K562 (cell line): ENCODE data around the gene PPAN. TPM values are rescaled to one million over a fixed set of nuclear protein-coding genes. Genes with fewer than 3 reads are reported as not detected.

Experiments
- CBX8 ChIP-seq: fragments of 200-600 bp; sonication (generic); IDR thresholded peaks from 2 replicates; pipeline ENCODE4 v1.6.1; 2012; ENCODE audit warnings: borderline replicate concordance, mixed run types, low read depth, mild to moderate bottlenecking, moderate library complexity, mixed read lengths, low read length, control low read depth, inconsistent platforms; ENCODE audit not compliant: poor library complexity, severe bottlenecking; ENCODE audit errors: extremely low read depth
- COPS2 ChIP-seq: fragments of 450-650 bp; conservative IDR thresholded peaks from 2 replicates; pipeline ENCODE4 v1.6.1; 2016; ENCODE audit warnings: mild to moderate bottlenecking, moderate library complexity
- CREM ChIP-seq: IDR thresholded peaks from 2 replicates; pipeline ENCODE4 v1.6.1; 2014; ENCODE audit warnings: antibody characterized with exemption, low read depth
- E2F3 ChIP-seq: fragments of 250-450 bp; sonication (Bioruptor Pico); IDR thresholded peaks from 2 replicates; pipeline ENCODE4 v1.4.0; 2020; ENCODE audit warnings: mild to moderate bottlenecking
- ERF ChIP-seq: fragments of 450-650 bp; formaldehyde crosslinking; IDR thresholded peaks from 2 replicates; pipeline ENCODE4 v1.4.0; 2020; ENCODE audit warnings: mild to moderate bottlenecking, mixed read lengths
- ESRRB ChIP-seq: fragments of 250-450 bp; sonication (Bioruptor Pico); IDR thresholded peaks from 2 replicates; pipeline ENCODE4 v1.5.0; 2020; ENCODE audit warnings: mild to moderate bottlenecking, moderate library complexity, borderline replicate concordance
- ETV5 ChIP-seq: sonication (generic); formaldehyde crosslinking; IDR thresholded peaks from 2 replicates; pipeline ENCODE4 v1.4.0; 2020; ENCODE audit warnings: low read depth, mild to moderate bottlenecking, missing genetic modification reagents
- FOXJ2 ChIP-seq: fragments of 200-800 bp; sonication (Bioruptor generic); IDR thresholded peaks from 2 replicates; pipeline ENCODE4 v1.6.1; 2016; ENCODE audit warnings: missing genetic modification characterization, missing compliant biosample characterization
- MAFK ChIP-seq: IDR thresholded peaks from 2 replicates; pipeline ENCODE4 v1.6.1; 2011; ENCODE audit warnings: low read length, improper control_type of control experiment
- MYNN ChIP-seq, 2 experiments: sonication (generic); formaldehyde crosslinking in 1 of 2; IDR thresholded peaks; 2 replicates each; pipeline versions ENCODE4 v1.5.0 to v1.6.1; 2016 to 2020; ENCODE audit warnings: antibody characterized with exemption in 1 of 2, missing genetic modification reagents in 1 of 2
- NR2C1 ChIP-seq, 2 experiments: fragments of 450-650 bp; IDR thresholded peaks; 2 replicates each; pipeline ENCODE4 v1.6.1; 2017; ENCODE audit warnings: mild to moderate bottlenecking in 2 of 2, antibody characterized with exemption in 1 of 2, inconsistent platforms in 1 of 2, missing compliant biosample characterization in 1 of 2, missing genetic modification characterization in 1 of 2
- PTTG1 ChIP-seq: fragments of 450-650 bp; IDR thresholded peaks from 2 replicates; pipeline ENCODE4 v1.6.1; 2016; ENCODE audit warnings: low read depth, mild to moderate bottlenecking, missing genetic modification characterization, missing compliant biosample characterization
- RNF2 ChIP-seq: sonication (generic); IDR thresholded peaks from 2 replicates; pipeline ENCODE4 v1.6.1; 2016
- RUNX1 ChIP-seq: sonication (generic); IDR thresholded peaks from 2 replicates; pipeline ENCODE4 v1.6.1; 2016; ENCODE audit warnings: antibody characterized with exemption, low read depth
- SMARCE1 ChIP-seq: fragments of 450-650 bp; IDR thresholded peaks from 2 replicates; pipeline ENCODE4 v1.7.1; 2016; ENCODE audit warnings: mild to moderate bottlenecking
- SMC3 ChIP-seq: conservative IDR thresholded peaks from 2 replicates; pipeline ENCODE4 v1.6.1; 2011; ENCODE audit warnings: low read depth, low read length, improper control_type of control experiment; ENCODE audit not compliant: insufficient read depth
- STAT5A ChIP-seq: IDR thresholded peaks from 2 replicates; pipeline ENCODE4 v1.6.1; 2012; ENCODE audit warnings: low read length, inconsistent platforms, borderline replicate concordance
- SUPT5H ChIP-seq: fragments of 450-650 bp; IDR thresholded peaks from 2 replicates; pipeline ENCODE4 v1.6.1; 2016
- TCF7 ChIP-seq: sonication (generic); IDR thresholded peaks from 2 replicates; pipeline ENCODE4 v1.6.1; 2016; ENCODE audit warnings: antibody characterized with exemption, borderline replicate concordance
- ZNF282 ChIP-seq: sonication (generic); formaldehyde crosslinking; IDR thresholded peaks from 2 replicates; pipeline ENCODE4 v1.8.1; 2023; ENCODE audit warnings: missing genetic modification reagents
- ZNF384 ChIP-seq: IDR thresholded peaks from 2 replicates; pipeline ENCODE4 v1.6.1; 2012; ENCODE audit warnings: low read depth, low read length, improper control_type of control experiment
- polyA plus RNA-seq, 8 experiments: library from polyadenylated mRNA; depleted of rRNA in 4 of 8; stranded (reverse) in 5 of 8; unstranded in 3 of 8; fragments of >200 nt; fragmentation: Nextera tagmentation in 2 of 8; fragmentation: Illumina TruSeq in 1 of 8; extraction: Ambion mirVana in 2 of 8; extraction: Trizol in 1 of 8; gene quantifications; 2 replicates each; pipeline versions ENCODE4 v1.2.1 to v1.2.3, GENCODE V29; 2011 to 2014; ENCODE audit warnings: inconsistent platforms in 1 of 8, missing spikeins in 1 of 8
- total RNA-seq, 7 experiments: library from RNA; depleted of rRNA in 6 of 7; stranded (reverse); fragments of >200 nt in 6 of 7; fragmentation: Illumina TruSeq in 2 of 7; extraction: Trizol in 2 of 7; gene quantifications; 2 replicates each; pipeline versions ENCODE4 v1.2.1 to v1.2.3, GENCODE V29; 2011 to 2021; ENCODE audit warnings: low replicate concordance in 1 of 7
- TF ChIP-seq, protein P1 (sequence below): fragments of 250-450 bp; sonication (Bioruptor Pico); IDR thresholded peaks from 2 replicates; pipeline ENCODE4 v1.8.0; 2022; ENCODE audit warnings: moderate library complexity, mild to moderate bottlenecking, inconsistent platforms
- TF ChIP-seq, protein P2 (sequence below): fragments of 450-650 bp; IDR thresholded peaks from 2 replicates; pipeline ENCODE4 v1.6.1; 2016; ENCODE audit warnings: borderline replicate concordance
- TF ChIP-seq, protein P3 (sequence below): fragments of 250-450 bp; sonication (Bioruptor Pico); IDR thresholded peaks from 2 replicates; pipeline ENCODE4 v1.4.0; 2020
- TF ChIP-seq, protein P4 (sequence below): sonication (generic); formaldehyde crosslinking; IDR thresholded peaks from 2 replicates; pipeline ENCODE4 v1.8.1; 2023; ENCODE audit warnings: mild to moderate bottlenecking, missing genetic modification reagents

The PPAN gene
- total and polyA plus RNA-seq, 9 of the 15 experiments (the other 6 are each of a cell fraction or from before 2014, with no cell fraction given): 2.2 to 129 (median 59.1) TPM

DNA sequence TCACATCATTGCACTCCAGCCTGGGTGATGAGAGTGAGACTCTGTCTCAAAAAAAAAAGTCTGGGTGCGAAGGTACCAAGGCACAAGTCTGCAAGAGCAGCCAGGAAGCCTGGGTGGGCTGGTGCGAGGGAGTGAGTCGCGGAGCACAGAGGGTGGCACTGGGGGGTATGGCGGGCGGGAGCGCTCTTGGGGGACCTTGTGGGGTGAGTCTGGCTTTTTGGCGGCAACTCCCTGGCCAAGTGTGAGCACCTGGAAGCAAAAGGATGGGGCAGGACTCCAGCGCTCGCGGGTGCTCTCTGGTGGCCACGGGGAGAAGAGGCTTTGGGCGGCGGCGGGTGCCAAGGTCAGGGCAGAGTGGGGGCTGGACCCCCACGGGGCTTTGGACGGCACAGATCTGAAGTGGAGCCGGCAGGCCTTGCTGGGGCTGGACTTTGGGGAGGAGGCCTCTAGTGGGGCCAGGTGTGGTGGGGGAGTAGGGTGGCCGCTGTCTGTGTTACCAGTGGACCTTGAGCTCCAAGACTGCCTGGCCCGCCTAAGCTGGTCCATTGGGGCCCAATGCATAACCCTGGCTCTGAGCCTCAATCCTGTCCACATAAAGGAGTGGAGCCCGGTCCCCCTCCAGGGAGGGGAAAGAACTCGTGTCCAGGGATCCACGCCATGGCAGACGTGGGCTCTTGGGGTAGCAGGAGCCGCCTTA, 6.9 kb downstream of the PPAN start (continued):
- TF ChIP-seq, protein P1, sequence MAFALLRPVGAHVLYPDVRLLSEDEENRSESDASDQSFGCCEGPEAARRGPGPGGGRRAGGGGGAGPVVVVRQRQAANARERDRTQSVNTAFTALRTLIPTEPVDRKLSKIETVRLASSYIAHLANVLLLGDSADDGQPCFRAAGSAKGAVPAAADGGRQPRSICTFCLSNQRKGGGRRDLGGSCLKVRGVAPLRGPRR (CRISPR knock-in tag): no peak
- TF ChIP-seq, protein P2, sequence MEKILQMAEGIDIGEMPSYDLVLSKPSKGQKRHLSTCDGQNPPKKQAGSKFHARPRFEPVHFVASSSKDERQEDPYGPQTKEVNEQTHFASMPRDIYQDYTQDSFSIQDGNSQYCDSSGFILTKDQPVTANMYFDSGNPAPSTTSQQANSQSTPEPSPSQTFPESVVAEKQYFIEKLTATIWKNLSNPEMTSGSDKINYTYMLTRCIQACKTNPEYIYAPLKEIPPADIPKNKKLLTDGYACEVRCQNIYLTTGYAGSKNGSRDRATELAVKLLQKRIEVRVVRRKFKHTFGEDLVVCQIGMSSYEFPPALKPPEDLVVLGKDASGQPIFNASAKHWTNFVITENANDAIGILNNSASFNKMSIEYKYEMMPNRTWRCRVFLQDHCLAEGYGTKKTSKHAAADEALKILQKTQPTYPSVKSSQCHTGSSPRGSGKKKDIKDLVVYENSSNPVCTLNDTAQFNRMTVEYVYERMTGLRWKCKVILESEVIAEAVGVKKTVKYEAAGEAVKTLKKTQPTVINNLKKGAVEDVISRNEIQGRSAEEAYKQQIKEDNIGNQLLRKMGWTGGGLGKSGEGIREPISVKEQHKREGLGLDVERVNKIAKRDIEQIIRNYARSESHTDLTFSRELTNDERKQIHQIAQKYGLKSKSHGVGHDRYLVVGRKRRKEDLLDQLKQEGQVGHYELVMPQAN: no peak
- TF ChIP-seq TCF7: no peak
- no peak for TF ChIP-seq CBX8
- TF ChIP-seq, protein P3, sequence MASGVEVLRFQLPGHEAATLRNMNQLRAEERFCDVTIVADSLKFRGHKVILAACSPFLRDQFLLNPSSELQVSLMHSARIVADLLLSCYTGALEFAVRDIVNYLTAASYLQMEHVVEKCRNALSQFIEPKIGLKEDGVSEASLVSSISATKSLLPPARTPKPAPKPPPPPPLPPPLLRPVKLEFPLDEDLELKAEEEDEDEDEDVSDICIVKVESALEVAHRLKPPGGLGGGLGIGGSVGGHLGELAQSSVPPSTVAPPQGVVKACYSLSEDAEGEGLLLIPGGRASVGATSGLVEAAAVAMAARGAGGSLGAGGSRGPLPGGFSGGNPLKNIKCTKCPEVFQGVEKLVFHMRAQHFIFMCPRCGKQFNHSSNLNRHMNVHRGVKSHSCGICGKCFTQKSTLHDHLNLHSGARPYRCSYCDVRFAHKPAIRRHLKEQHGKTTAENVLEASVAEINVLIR (CRISPR knock-in tag): no peak
- TF ChIP-seq COPS2: no peak
- no peak for TF ChIP-seq CREM
- TF ChIP-seq NR2C1 (IDR thresholded peaks at IDR 0.05): no peak
- TF ChIP-seq NR2C1 (tag; IDR thresholded peaks at IDR 0.05): no peak
- peak; percentile 94; the same call in 1 of the 2 replicates for TF ChIP-seq ERF (CRISPR knock-in tag)
- peak; percentile 64 for TF ChIP-seq SMC3
- TF ChIP-seq MYNN (IDR thresholded peaks at IDR 0.05): peak; percentile 71; the same call in 1 of the 2 replicates
- no peak for TF ChIP-seq MYNN (CRISPR knock-in tag; IDR thresholded peaks at IDR 0.05)
- TF ChIP-seq PTTG1 (tag): no peak
- TF ChIP-seq ZNF282 (CRISPR knock-in tag): no peak
- 0 out of 2 replicates have a peak, but pooled peaks have one; percentile 47 for TF ChIP-seq E2F3
- no peak for TF ChIP-seq ETV5
- no peak for TF ChIP-seq SMARCE1
- no peak for TF ChIP-seq RUNX1
- TF ChIP-seq SUPT5H: peak; percentile 16
- TF ChIP-seq, protein P4, sequence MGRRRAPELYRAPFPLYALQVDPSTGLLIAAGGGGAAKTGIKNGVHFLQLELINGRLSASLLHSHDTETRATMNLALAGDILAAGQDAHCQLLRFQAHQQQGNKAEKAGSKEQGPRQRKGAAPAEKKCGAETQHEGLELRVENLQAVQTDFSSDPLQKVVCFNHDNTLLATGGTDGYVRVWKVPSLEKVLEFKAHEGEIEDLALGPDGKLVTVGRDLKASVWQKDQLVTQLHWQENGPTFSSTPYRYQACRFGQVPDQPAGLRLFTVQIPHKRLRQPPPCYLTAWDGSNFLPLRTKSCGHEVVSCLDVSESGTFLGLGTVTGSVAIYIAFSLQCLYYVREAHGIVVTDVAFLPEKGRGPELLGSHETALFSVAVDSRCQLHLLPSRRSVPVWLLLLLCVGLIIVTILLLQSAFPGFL: no peak
- TF ChIP-seq MAFK: no peak
- TF ChIP-seq ESRRB (CRISPR knock-in tag): peak; percentile 76; the same call in 1 of the 2 replicates
- no peak for TF ChIP-seq ZNF384
- TF ChIP-seq RNF2: no peak
- no peak for TF ChIP-seq FOXJ2 (tag)
- TF ChIP-seq STAT5A: 0 out of 2 replicates have a peak, but pooled peaks have one; percentile 12
